ENCODE results near the gene CREB5. TPM values are rescaled to one million over a fixed set of nuclear protein-coding genes. Genes with fewer than 3 reads are reported as not detected.

CREB5 gene
- polyA plus RNA-seq, 1 experiment: 3.9 TPM

- TF ChIP-seq CTCF (IDR thresholded peaks at IDR 0.05; ENCODE audit: insufficient read depth, low read depth, low read length): no peak
- ChIA-PET POLR2A (no interaction called here), CTCF (interaction anchor here (1.4 kb wide), 1 partner anchor 11 kb away, joined by 5 read pairs; no protein-coding TSS in a partner anchor)
- no peak for DNase-seq (ENCODE audit: low read depth)
- H3K4me3 ChIP-seq (ENCODE audit: low read depth, low read length): no peak overlapping the region
- H3K36me3 ChIP-seq (ENCODE audit: control insufficient read depth, insufficient read depth, low read length): no peaks in the 10 kb centered on the region
- H3K27me3 ChIP-seq (ENCODE audit: control insufficient read depth, insufficient read depth, low read length): no peaks in the 10 kb centered on the region
Measured at GRCh38 chr7:28452681-28453080, 40.4 kb downstream of the CREB5 start.

- DNase-seq (ENCODE audit: low read depth): no peak
- no peaks in the 10 kb centered on the region for H3K27me3 ChIP-seq (ENCODE audit: control insufficient read depth, insufficient read depth, low read length)
- no peak for TF ChIP-seq CTCF (IDR thresholded peaks at IDR 0.05; ENCODE audit: insufficient read depth, low read depth, low read length)
- POLR2A ChIA-PET: no interaction called here
- H3K36me3 ChIP-seq (ENCODE audit: control insufficient read depth, insufficient read depth, low read length): no peaks in the 10 kb centered on the region
- no peak overlapping the region for H3K4me3 ChIP-seq (ENCODE audit: low read depth, low read length)
- CTCF ChIA-PET: interaction anchor here (0.6 to 1.3 kb wide), 3 partner anchors 13 to 83 kb away, joined by 3 read pairs; no protein-coding TSS in a partner anchor
Measured at GRCh38 chr7:28455486-28455885, 43.2 kb downstream of the CREB5 start.

- DNase-seq (ENCODE audit: low read depth): no peak
- POLR2A ChIA-PET: no interaction called here
Measured at GRCh38 chr7:28456044-28456443, 43.7 kb downstream of the CREB5 start.

GRCh38 chr7:28458732-28459131, 46.4 kb downstream of the CREB5 start:
- no peak for DNase-seq (ENCODE audit: low read depth)
- ChIA-PET CTCF (no interaction called here), POLR2A (no interaction called here)
- no peaks in the 10 kb centered on the region for H3K27me3 ChIP-seq (ENCODE audit: control insufficient read depth, insufficient read depth, low read length)
- H3K36me3 ChIP-seq (ENCODE audit: control insufficient read depth, insufficient read depth, low read length): no peaks in the 10 kb centered on the region
- no peak for TF ChIP-seq CTCF (IDR thresholded peaks at IDR 0.05; ENCODE audit: insufficient read depth, low read depth, low read length)
- no peak overlapping the region for H3K4me3 ChIP-seq (ENCODE audit: low read depth, low read length)

More at GRCh38 chr7:28456044-28456443, 43.7 kb downstream of the CREB5 start:
- TF ChIP-seq CTCF (IDR thresholded peaks at IDR 0.05; ENCODE audit: insufficient read depth, low read depth, low read length): no peak
- H3K36me3 ChIP-seq (ENCODE audit: control insufficient read depth, insufficient read depth, low read length): no peaks in the 10 kb centered on the region
- CTCF ChIA-PET: no interaction called here
- H3K27me3 ChIP-seq (ENCODE audit: control insufficient read depth, insufficient read depth, low read length): no peaks in the 10 kb centered on the region
- no peak overlapping the region for H3K4me3 ChIP-seq (ENCODE audit: low read depth, low read length)

GRCh38 chr7:28459306-28459705, 47.0 kb downstream of the CREB5 start:
- no peak for TF ChIP-seq CTCF (IDR thresholded peaks at IDR 0.05; ENCODE audit: insufficient read depth, low read depth, low read length)
- Histone ChIP-seq H3K36me3 (ENCODE audit: control insufficient read depth, insufficient read depth, low read length) (no peaks in the 10 kb centered on the region), H3K4me3 (ENCODE audit: low read depth, low read length) (no peak overlapping the region), H3K27me3 (ENCODE audit: control insufficient read depth, insufficient read depth, low read length) (no peaks in the 10 kb centered on the region)
- no peak for DNase-seq (ENCODE audit: low read depth)
- CTCF ChIA-PET: no interaction called here
- POLR2A ChIA-PET: no interaction called here

Data from BJ (cell line).